Suprapubic skin (tissue), 4 donors: ENCODE results near the gene ARSK.

Experiments used
- CTCF ChIP-seq, 2 donors: fragments of 200-600 bp in 1 of 2; fragments of 450-650 bp in 1 of 2; sonication (generic) in 1 of 2; IDR thresholded peaks; one replicate each; pipeline ENCODE4 v1.5.1; 2016 to 2019; ENCODE audit warnings: antibody characterized with exemption in 2 of 2, mild to moderate bottlenecking in 1 of 2, moderate library complexity in 1 of 2
- POLR2A ChIP-seq, 2 donors: fragments of 450-650 bp; IDR thresholded peaks; one replicate each; pipeline ENCODE4 v1.6.1; 2017; ENCODE audit warnings: antibody characterized with exemption in 2 of 2, mild to moderate bottlenecking in 2 of 2, moderate library complexity in 2 of 2
- POLR2AphosphoS5 ChIP-seq, 3 donors: sonication (generic); formaldehyde crosslinking; IDR thresholded peaks; one replicate each; pipeline ENCODE4 v1.6.1; 2017; ENCODE audit warnings: antibody characterized with exemption in 3 of 3

- TF ChIP-seq CTCF (IDR thresholded peaks at IDR 0.05) (no peak), POLR2A (IDR thresholded peaks at IDR 0.05) (no peak), POLR2AphosphoS5 (IDR thresholded peaks at IDR 0.05) (no peak)
Observed at GRCh38 chr5:95623706-95624105, 68.8 kb downstream of the ARSK start.
